ENCODE results near the gene PSTPIP1. TPM values are rescaled to one million over a fixed set of nuclear protein-coding genes. Genes with fewer than 3 reads are reported as not detected.

Gene PSTPIP1
- total and polyA plus RNA-seq, 2 of the 8 experiments (the other 6 are each of a cell fraction or from before 2014, with no cell fraction given), result 1.6 to 1.8 TPM

DNA sequence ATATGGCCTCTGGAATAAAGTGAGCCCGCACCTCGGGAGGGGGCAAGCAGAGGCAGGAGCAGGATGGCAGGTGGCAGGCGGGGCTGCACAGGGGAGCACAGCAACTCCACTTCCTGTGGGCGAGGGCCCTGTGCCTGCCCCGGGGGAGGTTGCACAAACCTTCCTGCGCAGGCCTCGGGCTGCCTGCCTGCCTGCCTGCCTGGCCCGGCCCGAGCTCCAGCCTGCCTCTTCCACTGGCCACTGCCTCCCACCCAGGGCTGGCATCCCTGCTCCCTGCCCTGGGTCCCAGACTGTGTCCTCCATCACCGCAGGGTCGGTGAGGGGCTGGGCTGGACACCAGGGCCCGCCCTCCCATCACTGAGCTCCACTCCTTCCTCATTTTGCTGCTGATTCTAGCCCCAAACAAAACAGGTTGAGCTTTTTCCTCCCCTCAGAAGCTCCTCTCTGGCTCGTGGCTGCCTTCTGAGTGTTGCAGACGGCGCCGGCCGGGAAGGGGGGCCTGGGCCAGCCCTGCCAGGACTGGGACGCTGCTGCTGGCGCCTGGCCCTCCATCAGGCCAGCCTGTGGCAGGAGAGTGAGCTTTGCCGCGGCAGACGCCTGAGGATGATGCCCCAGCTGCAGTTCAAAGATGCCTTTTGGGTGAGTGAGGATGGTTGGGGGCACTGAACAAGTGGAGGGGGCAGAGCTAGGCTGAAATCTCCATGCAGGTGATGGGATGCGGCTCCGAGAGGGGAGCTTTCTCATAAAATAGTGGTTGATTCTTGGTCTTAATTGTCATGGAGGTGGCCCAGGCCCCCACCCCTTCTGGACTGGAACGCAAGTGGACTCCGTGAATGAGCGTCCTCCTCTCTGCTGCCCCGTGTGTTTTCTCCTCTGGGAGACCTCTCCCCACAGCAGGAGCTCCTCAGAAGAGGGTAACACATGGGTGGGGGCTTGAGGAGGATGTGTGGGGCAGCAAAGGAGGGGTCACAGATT, at the start of gene PSTPIP1 (continued):
- TF ChIP-seq, protein P1, sequence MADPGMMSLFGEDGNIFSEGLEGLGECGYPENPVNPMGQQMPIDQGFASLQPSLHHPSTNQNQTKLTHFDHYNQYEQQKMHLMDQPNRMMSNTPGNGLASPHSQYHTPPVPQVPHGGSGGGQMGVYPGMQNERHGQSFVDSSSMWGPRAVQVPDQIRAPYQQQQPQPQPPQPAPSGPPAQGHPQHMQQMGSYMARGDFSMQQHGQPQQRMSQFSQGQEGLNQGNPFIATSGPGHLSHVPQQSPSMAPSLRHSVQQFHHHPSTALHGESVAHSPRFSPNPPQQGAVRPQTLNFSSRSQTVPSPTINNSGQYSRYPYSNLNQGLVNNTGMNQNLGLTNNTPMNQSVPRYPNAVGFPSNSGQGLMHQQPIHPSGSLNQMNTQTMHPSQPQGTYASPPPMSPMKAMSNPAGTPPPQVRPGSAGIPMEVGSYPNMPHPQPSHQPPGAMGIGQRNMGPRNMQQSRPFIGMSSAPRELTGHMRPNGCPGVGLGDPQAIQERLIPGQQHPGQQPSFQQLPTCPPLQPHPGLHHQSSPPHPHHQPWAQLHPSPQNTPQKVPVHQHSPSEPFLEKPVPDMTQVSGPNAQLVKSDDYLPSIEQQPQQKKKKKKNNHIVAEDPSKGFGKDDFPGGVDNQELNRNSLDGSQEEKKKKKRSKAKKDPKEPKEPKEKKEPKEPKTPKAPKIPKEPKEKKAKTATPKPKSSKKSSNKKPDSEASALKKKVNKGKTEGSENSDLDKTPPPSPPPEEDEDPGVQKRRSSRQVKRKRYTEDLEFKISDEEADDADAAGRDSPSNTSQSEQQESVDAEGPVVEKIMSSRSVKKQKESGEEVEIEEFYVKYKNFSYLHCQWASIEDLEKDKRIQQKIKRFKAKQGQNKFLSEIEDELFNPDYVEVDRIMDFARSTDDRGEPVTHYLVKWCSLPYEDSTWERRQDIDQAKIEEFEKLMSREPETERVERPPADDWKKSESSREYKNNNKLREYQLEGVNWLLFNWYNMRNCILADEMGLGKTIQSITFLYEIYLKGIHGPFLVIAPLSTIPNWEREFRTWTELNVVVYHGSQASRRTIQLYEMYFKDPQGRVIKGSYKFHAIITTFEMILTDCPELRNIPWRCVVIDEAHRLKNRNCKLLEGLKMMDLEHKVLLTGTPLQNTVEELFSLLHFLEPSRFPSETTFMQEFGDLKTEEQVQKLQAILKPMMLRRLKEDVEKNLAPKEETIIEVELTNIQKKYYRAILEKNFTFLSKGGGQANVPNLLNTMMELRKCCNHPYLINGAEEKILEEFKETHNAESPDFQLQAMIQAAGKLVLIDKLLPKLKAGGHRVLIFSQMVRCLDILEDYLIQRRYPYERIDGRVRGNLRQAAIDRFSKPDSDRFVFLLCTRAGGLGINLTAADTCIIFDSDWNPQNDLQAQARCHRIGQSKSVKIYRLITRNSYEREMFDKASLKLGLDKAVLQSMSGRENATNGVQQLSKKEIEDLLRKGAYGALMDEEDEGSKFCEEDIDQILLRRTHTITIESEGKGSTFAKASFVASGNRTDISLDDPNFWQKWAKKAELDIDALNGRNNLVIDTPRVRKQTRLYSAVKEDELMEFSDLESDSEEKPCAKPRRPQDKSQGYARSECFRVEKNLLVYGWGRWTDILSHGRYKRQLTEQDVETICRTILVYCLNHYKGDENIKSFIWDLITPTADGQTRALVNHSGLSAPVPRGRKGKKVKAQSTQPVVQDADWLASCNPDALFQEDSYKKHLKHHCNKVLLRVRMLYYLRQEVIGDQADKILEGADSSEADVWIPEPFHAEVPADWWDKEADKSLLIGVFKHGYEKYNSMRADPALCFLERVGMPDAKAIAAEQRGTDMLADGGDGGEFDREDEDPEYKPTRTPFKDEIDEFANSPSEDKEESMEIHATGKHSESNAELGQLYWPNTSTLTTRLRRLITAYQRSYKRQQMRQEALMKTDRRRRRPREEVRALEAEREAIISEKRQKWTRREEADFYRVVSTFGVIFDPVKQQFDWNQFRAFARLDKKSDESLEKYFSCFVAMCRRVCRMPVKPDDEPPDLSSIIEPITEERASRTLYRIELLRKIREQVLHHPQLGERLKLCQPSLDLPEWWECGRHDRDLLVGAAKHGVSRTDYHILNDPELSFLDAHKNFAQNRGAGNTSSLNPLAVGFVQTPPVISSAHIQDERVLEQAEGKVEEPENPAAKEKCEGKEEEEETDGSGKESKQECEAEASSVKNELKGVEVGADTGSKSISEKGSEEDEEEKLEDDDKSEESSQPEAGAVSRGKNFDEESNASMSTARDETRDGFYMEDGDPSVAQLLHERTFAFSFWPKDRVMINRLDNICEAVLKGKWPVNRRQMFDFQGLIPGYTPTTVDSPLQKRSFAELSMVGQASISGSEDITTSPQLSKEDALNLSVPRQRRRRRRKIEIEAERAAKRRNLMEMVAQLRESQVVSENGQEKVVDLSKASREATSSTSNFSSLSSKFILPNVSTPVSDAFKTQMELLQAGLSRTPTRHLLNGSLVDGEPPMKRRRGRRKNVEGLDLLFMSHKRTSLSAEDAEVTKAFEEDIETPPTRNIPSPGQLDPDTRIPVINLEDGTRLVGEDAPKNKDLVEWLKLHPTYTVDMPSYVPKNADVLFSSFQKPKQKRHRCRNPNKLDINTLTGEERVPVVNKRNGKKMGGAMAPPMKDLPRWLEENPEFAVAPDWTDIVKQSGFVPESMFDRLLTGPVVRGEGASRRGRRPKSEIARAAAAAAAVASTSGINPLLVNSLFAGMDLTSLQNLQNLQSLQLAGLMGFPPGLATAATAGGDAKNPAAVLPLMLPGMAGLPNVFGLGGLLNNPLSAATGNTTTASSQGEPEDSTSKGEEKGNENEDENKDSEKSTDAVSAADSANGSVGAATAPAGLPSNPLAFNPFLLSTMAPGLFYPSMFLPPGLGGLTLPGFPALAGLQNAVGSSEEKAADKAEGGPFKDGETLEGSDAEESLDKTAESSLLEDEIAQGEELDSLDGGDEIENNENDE (IDR thresholded peaks at IDR 0.05; ENCODE audit: insufficient replicate concordance, low read length), result no peak
- TF ChIP-seq EGR1 (IDR thresholded peaks at IDR 0.05; ENCODE audit: borderline replicate concordance, low read depth, low read length), result no peak
- TF ChIP-seq KDM4A (IDR thresholded peaks at IDR 0.05; ENCODE audit: low read depth, low read length, severe bottlenecking), result no peak
- TF ChIP-seq SIRT6 (IDR thresholded peaks at IDR 0.05; ENCODE audit: low read length), result no peak
- no peak for TF ChIP-seq CHD2 (IDR thresholded peaks at IDR 0.05; ENCODE audit: low read length)
- no peak for TF ChIP-seq JUN (IDR thresholded peaks at IDR 0.05; ENCODE audit: low read depth, low read length)
- TF ChIP-seq GABPA (IDR thresholded peaks at IDR 0.05; ENCODE audit: borderline replicate concordance, insufficient read depth, low read length), result no peak
- no peak for TF ChIP-seq BCL11A (IDR thresholded peaks at IDR 0.05; ENCODE audit: low read depth in 2 of 2, low read length in 2 of 2)
- TF ChIP-seq FOSL1 (IDR thresholded peaks at IDR 0.05; ENCODE audit: insufficient read depth, low read depth, low read length), result no peak
